HepG2 (cell line): ENCODE data around the gene OSGIN1. TPM values are rescaled to one million over a fixed set of nuclear protein-coding genes. Genes with fewer than 3 reads are reported as not detected.

Experiments
- ATAC-seq: fragments of 200-7000 bp; cut with Tn5 transposase; 3 replicates; pipeline ENCODE4 v1.9.1; 2020; ENCODE audit warnings: mild to moderate bottlenecking, moderate library complexity
- BruUV-seq: library from RNA; stranded (reverse); fragments of 400-500 nt; replicated peaks from 2 replicates; lab custom pipeline; 2021; lab: Mats Ljungman, UMichigan
- CTCF ChIA-PET: fragments of 300-600 bp; formaldehyde crosslinking; extraction: SDS; loops from one replicate; lab custom pipeline; 2021; ENCODE audit warnings: low total read pairs, inconsistent platforms, low intra/inter-chr PET ratio; lab: Yijun Ruan, JAX
- POLR2A ChIA-PET: fragments of 350-600 bp; sonication (Branson Sonifier 250); formaldehyde crosslinking; loops from one replicate; lab custom pipeline; 2020; ENCODE audit warnings: antibody characterized with exemption, inconsistent platforms; lab: Yijun Ruan, JAX
- DNase-seq: peaks from one replicate; pipeline ENCODE4 v3.0.0-alpha.2; 2015; ENCODE audit warnings: low spot score
- FAIRE-seq: peaks from 3 replicates; lab custom pipeline; 2011; peaks lifted over from hg19 to GRCh38; lab: Jason Lieb, UNC
- H2AFZ ChIP-seq: one replicate; pipeline ENCODE4 v1.6.1; 2011; ENCODE audit warnings: low read length, inconsistent platforms
- H3K27ac ChIP-seq: fragments of 300-600 bp; 3 replicates; pipeline ENCODE4 v1.8.0; 2011; ENCODE audit warnings: mixed run types, mild to moderate bottlenecking, mixed read lengths, low read length, inconsistent platforms; ENCODE audit not compliant: insufficient read depth; ENCODE audit errors: extremely low read length
- H3K27me3 ChIP-seq, 2 experiments: fragments of 200-600 bp in 1 of 2; 2 replicates in 1 of 2; 3 replicates in 1 of 2; pipeline versions ENCODE4 v1.6.0 to v1.8.0; 2011; ENCODE audit warnings: low read length in 2 of 2, mild to moderate bottlenecking in 2 of 2, moderate library complexity in 2 of 2, inconsistent platforms in 1 of 2; ENCODE audit not compliant: insufficient read depth in 2 of 2, control insufficient read depth in 1 of 2
- H3K36me3 ChIP-seq, 2 experiments: fragments of 200-600 bp in 1 of 2; replicated peaks in 1 of 2; 2 replicates in 1 of 2; 3 replicates in 1 of 2; pipeline versions ENCODE4 v1.5.1 to v1.8.0; 2011; ENCODE audit warnings: low read length in 2 of 2, inconsistent platforms in 1 of 2; ENCODE audit not compliant: insufficient read depth in 2 of 2, control insufficient read depth in 1 of 2
- H3K4me1 ChIP-seq: 2 replicates; pipeline ENCODE4 v1.5.1; 2012; ENCODE audit warnings: low read length, inconsistent platforms; ENCODE audit not compliant: insufficient read depth
- H3K4me2 ChIP-seq: 2 replicates; pipeline ENCODE4 v1.6.0; 2011; ENCODE audit warnings: low read depth, low read length, inconsistent platforms
- H3K4me3 ChIP-seq, 3 experiments: fragments of 200-600 bp in 1 of 3; sonication (generic), shearing (Covaris generic) in 1 of 3; replicated peaks in 1 of 3; 2 replicates each; pipeline ENCODE4 v1.5.1; 2011 to 2016; ENCODE audit warnings: low read length in 3 of 3, inconsistent platforms in 2 of 3, low read depth in 2 of 3, mild to moderate bottlenecking in 2 of 3, control low read depth in 1 of 3, mixed read lengths in 1 of 3; ENCODE audit not compliant: insufficient read depth in 1 of 3
- H3K79me2 ChIP-seq: one replicate; pipeline ENCODE4 v1.6.1; 2011; ENCODE audit warnings: low read length, inconsistent platforms; ENCODE audit not compliant: insufficient read depth
- H3K9ac ChIP-seq: 2 replicates; pipeline ENCODE4 v1.6.0; 2011; ENCODE audit warnings: mild to moderate bottlenecking, low read depth, low read length, inconsistent platforms; ENCODE audit not compliant: insufficient read depth
- H3K9me3 ChIP-seq: 2 replicates; pipeline ENCODE4 v1.5.1; 2012; ENCODE audit warnings: mild to moderate bottlenecking, low read length
- H4K20me1 ChIP-seq: 2 replicates; pipeline ENCODE4 v1.6.0; 2011; ENCODE audit warnings: inconsistent platforms, mild to moderate bottlenecking, low read length, moderate library complexity; ENCODE audit not compliant: insufficient read depth
- AKAP8 ChIP-seq: sonication (generic); formaldehyde crosslinking; IDR thresholded peaks from 2 replicates; pipeline ENCODE4 v1.5.1; 2020; ENCODE audit warnings: mild to moderate bottlenecking, missing genetic modification reagents
- KAT8 ChIP-seq: IDR thresholded peaks from 2 replicates; pipeline ENCODE4 v1.6.1; 2016; ENCODE audit warnings: missing genetic modification reagents, missing compliant biosample characterization
- KLF11 ChIP-seq: IDR thresholded peaks from 2 replicates; pipeline ENCODE4 v1.6.1; 2016; ENCODE audit warnings: missing compliant biosample characterization
- TMF1 ChIP-seq: sonication (generic); formaldehyde crosslinking; IDR thresholded peaks from 2 replicates; pipeline ENCODE4 v1.8.1; 2022; ENCODE audit warnings: low read depth, missing genetic modification reagents
- WGBS: methylation state at CpG from one replicate; pipeline ENCODE4 v1.1.6; 2017; ENCODE audit warnings: low lambda C conversion rate; 5-methylcytosine and 5-hydroxymethylcytosine counted together
- in situ Hi-C: cut with HindIII; loops from 2 replicates; pipeline ENCODE4 v1.10.0; 2017; ENCODE audit warnings: low pct_unique_long_range_greater_than_20kb; ENCODE audit not compliant: extremely low pct_ligation_motif_present
- intact Hi-C: fragments of 100-400 bp; cut with micrococcal nuclease; formaldehyde crosslinking; loops from one replicate; pipeline ENCODE4 v1.10.0; 2022; ENCODE audit not compliant: unreplicated experiment
- polyA plus RNA-seq, 8 experiments: library from polyadenylated mRNA; depleted of rRNA in 3 of 8; stranded (reverse) in 7 of 8; unstranded in 1 of 8; fragments of >200 nt; fragmentation: Illumina TruSeq in 4 of 8; extraction: Trizol in 4 of 8; gene quantifications; 2 replicates each; pipeline versions ENCODE4 v1.2.1 to v1.2.3, GENCODE V29; 2011 to 2016; ENCODE audit warnings: low read depth in 4 of 8, missing spikeins in 1 of 8, mixed read lengths in 1 of 8; ENCODE audit not compliant: insufficient read depth in 1 of 8
- total RNA-seq, 5 experiments: library from RNA; depleted of rRNA; stranded (reverse); fragments of >200 nt; fragmentation: Illumina TruSeq; extraction: Trizol; gene quantifications; 2 replicates each; pipeline ENCODE4 v1.2.3, GENCODE V29; 2016; ENCODE audit warnings: low read depth in 1 of 5
- TF ChIP-seq, protein P1 (sequence below): sonication (generic); formaldehyde crosslinking; IDR thresholded peaks from 2 replicates; pipeline ENCODE4 v1.5.1; 2020; ENCODE audit warnings: missing genetic modification reagents, mild to moderate bottlenecking, borderline replicate concordance

The OSGIN1 gene
- total and polyA plus RNA-seq, 2 of the 13 experiments (the other 11 are each of a cell fraction or from before 2014, with no cell fraction given), result 20.5 to 27.1 TPM

DNA sequence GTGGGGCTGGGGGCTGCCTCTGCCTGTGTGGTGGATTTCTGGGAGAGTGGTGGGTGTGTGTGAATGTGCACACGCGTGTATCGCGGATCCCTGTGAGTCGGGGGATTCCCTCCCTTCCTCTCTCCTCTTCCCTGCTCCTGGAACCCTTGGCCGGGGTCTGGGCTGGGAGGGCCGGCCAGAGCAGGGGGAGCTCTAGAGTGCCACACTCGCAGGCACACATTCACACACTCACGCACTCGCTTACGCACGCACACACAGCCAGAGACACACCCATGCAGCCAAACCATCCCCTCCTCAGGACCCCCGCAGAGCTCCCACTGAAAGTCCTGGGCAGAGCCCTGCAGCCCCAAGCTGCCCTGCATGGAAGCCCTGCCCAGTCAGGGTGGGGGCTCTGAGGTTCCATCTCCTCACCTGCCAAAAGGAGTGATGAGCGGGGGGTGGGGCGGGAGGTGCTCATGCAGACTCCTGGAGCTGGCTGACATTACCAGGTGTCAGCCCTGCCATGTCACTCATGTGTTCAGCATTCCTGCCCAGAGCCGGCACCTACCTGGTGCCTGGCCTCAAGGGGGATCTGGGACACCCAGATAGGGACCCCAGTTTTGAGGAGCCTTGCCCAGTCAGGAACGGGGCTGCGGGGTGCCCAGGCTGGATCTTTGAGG is 16.9 kb downstream of the OSGIN1 start (continued):
- TF ChIP-seq, protein P1, sequence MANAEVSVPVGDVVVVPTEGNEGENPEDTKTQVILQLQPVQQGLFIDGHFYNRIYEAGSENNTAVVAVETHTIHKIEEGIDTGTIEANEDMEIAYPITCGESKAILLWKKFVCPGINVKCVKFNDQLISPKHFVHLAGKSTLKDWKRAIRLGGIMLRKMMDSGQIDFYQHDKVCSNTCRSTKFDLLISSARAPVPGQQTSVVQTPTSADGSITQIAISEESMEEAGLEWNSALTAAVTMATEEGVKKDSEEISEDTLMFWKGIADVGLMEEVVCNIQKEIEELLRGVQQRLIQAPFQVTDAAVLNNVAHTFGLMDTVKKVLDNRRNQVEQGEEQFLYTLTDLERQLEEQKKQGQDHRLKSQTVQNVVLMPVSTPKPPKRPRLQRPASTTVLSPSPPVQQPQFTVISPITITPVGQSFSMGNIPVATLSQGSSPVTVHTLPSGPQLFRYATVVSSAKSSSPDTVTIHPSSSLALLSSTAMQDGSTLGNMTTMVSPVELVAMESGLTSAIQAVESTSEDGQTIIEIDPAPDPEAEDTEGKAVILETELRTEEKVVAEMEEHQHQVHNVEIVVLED (CRISPR knock-in tag), result no peak

DNA sequence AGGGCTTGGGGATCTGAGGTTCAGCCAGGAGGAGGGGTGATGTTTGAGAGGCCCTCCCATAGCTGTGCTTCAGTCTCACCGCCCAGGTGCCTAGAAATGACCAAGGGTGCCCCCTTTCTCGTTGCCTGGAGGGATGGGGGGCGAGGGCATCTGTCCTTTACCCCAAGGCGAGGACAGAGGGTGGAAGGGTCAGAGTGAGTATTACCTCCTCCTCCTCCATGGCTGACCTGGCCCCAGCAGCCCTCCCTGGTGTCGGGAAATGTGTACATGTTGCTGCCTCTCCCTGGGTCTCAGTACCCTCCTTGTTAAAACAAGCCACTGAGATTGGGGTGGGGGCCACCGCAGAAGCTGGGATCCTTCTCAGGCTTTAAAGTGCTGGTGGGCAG is 17.4 kb downstream of the OSGIN1 start:
- intact Hi-C loops, result loop anchor here (5.0 kb wide), 2 partner anchors 72 to 937 kb away; partner anchors contain the start of gene SLC38A8
- in situ Hi-C loops, result loop anchor here (25.0 kb wide), 1 partner anchor 217 kb away; the partner anchor contains the start of genes ADAD2 and TAF1C
- Histone ChIP-seq H3K9me3 (no peaks in the 10 kb centered on the region), H3K27me3 (peaks cover 3 to 44% of the 10 kb centered on the region in 2 experiments; a peak in 4 of 5 replicates), H4K20me1 (peaks cover 14% of the 10 kb centered on the region; the same call in 1 of the 2 replicates), H2AFZ (no peak overlapping the region), H3K4me2 (no peak overlapping the region), H3K9ac (no peak overlapping the region), H3K27ac (no peak overlapping the region), H3K36me3 (peaks cover 3 to 4% of the 10 kb centered on the region in 2 experiments; a peak in 4 of 5 replicates), H3K79me2 (no peaks in the 10 kb centered on the region), H3K4me1 (peaks cover 17% of the 10 kb centered on the region), H3K4me3 (no peak overlapping the region)
- BruUV-seq, result no TSS peak
- TF ChIP-seq TMF1 (CRISPR knock-in tag) (no peak), KAT8 (CRISPR knock-in tag) (no peak), KLF11 (no peak), AKAP8 (CRISPR knock-in tag) (0 out of 2 replicates have a peak, but pooled peaks have one; percentile 36)
- FAIRE-seq (no peak), DNase-seq (no peak), ATAC-seq (peak; percentile 1; the same call in 1 of the 3 replicates)
- 43% methylated on average over 5 of the region's 6 CpGs for WGBS
- POLR2A ChIA-PET, result interaction anchor here (1.3 to 1.4 kb wide), 2 partner anchors 16 to 73 kb away, joined by 3 to 4 read pairs; partner anchors contain the start of gene SLC38A8
- CTCF ChIA-PET, result no interaction called here
